Liver (tissue), 9 donors: ENCODE measurements around the gene DDB1. TPM values are rescaled to one million over a fixed set of nuclear protein-coding genes. Genes with fewer than 3 reads are reported as not detected.

ENCODE experiments used
- DNase-seq: peaks from one replicate; pipeline ENCODE4 v3.0.0-alpha.2; 2017; ENCODE audit warnings: low spot score
- H3K27ac ChIP-seq, 2 donors: one replicate each; pipeline ENCODE4 v1.7.0; 2013; ENCODE audit warnings: inconsistent platforms in 2 of 2, low read length in 2 of 2, control low read depth in 1 of 2, low read depth in 1 of 2, mild to moderate bottlenecking in 1 of 2
- H3K27me3 ChIP-seq, 4 donors: one replicate each; pipeline versions ENCODE4 v1.6.1 to v1.7.0; 2013; ENCODE audit warnings: low read length in 3 of 4, inconsistent platforms in 1 of 4, mild to moderate bottlenecking in 1 of 4, moderate library complexity in 1 of 4; ENCODE audit not compliant: control insufficient read depth in 4 of 4, insufficient read depth in 4 of 4
- H3K36me3 ChIP-seq, 4 donors: one replicate each; pipeline versions ENCODE4 v1.6.1 to v1.7.0; 2013; ENCODE audit warnings: low read length in 3 of 4, mild to moderate bottlenecking in 3 of 4, low read depth in 1 of 4, moderate library complexity in 1 of 4; ENCODE audit not compliant: control insufficient read depth in 4 of 4, insufficient read depth in 3 of 4
- H3K4me1 ChIP-seq, 4 donors: one replicate each; pipeline versions ENCODE4 v1.6.1 to v1.7.0; 2013; ENCODE audit warnings: low read length in 3 of 4, mild to moderate bottlenecking in 3 of 4, moderate library complexity in 1 of 4; ENCODE audit not compliant: control insufficient read depth in 4 of 4, insufficient read depth in 4 of 4
- H3K4me3 ChIP-seq, 3 donors: one replicate each; pipeline versions ENCODE4 v1.6.1 to v1.7.0; 2013; ENCODE audit warnings: low read length in 3 of 3, control low read depth in 1 of 3, low read depth in 1 of 3, mild to moderate bottlenecking in 1 of 3
- H3K9ac ChIP-seq, 2 donors: one replicate each; pipeline ENCODE4 v1.7.0; 2013; ENCODE audit warnings: low read length in 2 of 2, mild to moderate bottlenecking in 2 of 2, moderate library complexity in 2 of 2, control low read depth in 1 of 2, low read depth in 1 of 2
- H3K9me3 ChIP-seq, 4 donors: one replicate each; pipeline versions ENCODE4 v1.6.1 to v1.7.0; 2013; ENCODE audit warnings: low read length in 3 of 4; ENCODE audit not compliant: control insufficient read depth in 4 of 4
- EGR1 ChIP-seq, 2 donors: IDR thresholded peaks; 2 replicates each; pipeline ENCODE4 v1.6.1; 2016 to 2018; ENCODE audit warnings: antibody characterized with exemption in 2 of 2, low read depth in 2 of 2
- GABPA ChIP-seq, 2 donors: IDR thresholded peaks in 1 of 2; conservative IDR thresholded peaks in 1 of 2; 2 replicates each; pipeline ENCODE4 v1.6.1; 2016; ENCODE audit warnings: antibody characterized with exemption in 2 of 2, mild to moderate bottlenecking in 1 of 2, moderate library complexity in 1 of 2
- HNF4A ChIP-seq, 2 donors: conservative IDR thresholded peaks; 2 replicates each; pipeline ENCODE4 v1.6.1; 2016; ENCODE audit warnings: antibody characterized with exemption in 2 of 2, mild to moderate bottlenecking in 2 of 2
- HNF4G ChIP-seq: IDR thresholded peaks from 2 replicates; pipeline ENCODE4 v1.6.1; 2016; ENCODE audit warnings: antibody characterized with exemption
- NR2F2 ChIP-seq: IDR thresholded peaks from 2 replicates; pipeline ENCODE4 v1.6.1; 2016; ENCODE audit warnings: antibody characterized with exemption
- SP1 ChIP-seq: IDR thresholded peaks from 2 replicates; pipeline ENCODE4 v1.6.1; 2018; ENCODE audit warnings: antibody characterized with exemption, mild to moderate bottlenecking
- TAF1 ChIP-seq: conservative IDR thresholded peaks from 2 replicates; pipeline ENCODE4 v1.6.1; 2016; ENCODE audit warnings: antibody characterized with exemption, mild to moderate bottlenecking
- YY1 ChIP-seq: IDR thresholded peaks from 2 replicates; pipeline ENCODE4 v1.6.1; 2016; ENCODE audit warnings: antibody characterized with exemption, mild to moderate bottlenecking
- WGBS: extraction: QIAGEN DNeasy Blood & Tissue Kit; methylation state at CpG from one replicate; pipeline ENCODE4 v1.1.7; 2013; 5-methylcytosine and 5-hydroxymethylcytosine counted together
- polyA plus RNA-seq, 2 donors: library from polyadenylated mRNA; stranded (reverse) in 1 of 2; unstranded in 1 of 2; fragments of 200-250 nt in 1 of 2; fragments of >200 nt in 1 of 2; fragmentation: Nextera tagmentation in 1 of 2; extraction: Ambion mirVana in 1 of 2; gene quantifications; one replicate each; pipeline versions ENCODE4 v1.2.1 to v1.2.3, GENCODE V29; 2013 to 2015
- total RNA-seq, 2 donors: library from RNA; depleted of rRNA; stranded (reverse); fragments of >200 nt; gene quantifications; one replicate each; pipeline ENCODE4 v1.2.3, GENCODE V29; 2014
- TF ChIP-seq, protein P1 (sequence below): fragments of 150-350 bp; IDR thresholded peaks from 2 replicates; pipeline ENCODE4 v1.5.1; 2017; ENCODE audit warnings: improper control_type of control experiment, low read depth, low read length; ENCODE audit not compliant: missing input control
- TF ChIP-seq, protein P2 (sequence below): IDR thresholded peaks from 2 replicates; pipeline ENCODE4 v1.6.1; 2016; ENCODE audit warnings: antibody characterized with exemption, mild to moderate bottlenecking
- TF ChIP-seq, protein P3 (sequence below): IDR thresholded peaks from 2 replicates; pipeline ENCODE4 v1.6.1; 2016; ENCODE audit warnings: antibody characterized with exemption
- TF ChIP-seq, protein P4 (sequence below): IDR thresholded peaks from 2 replicates; pipeline ENCODE4 v1.6.1; 2016; ENCODE audit warnings: antibody characterized with exemption
- donor health status: healthy.
- donor health status: healthy.
- donor health status: healthy.
- donor health status: healthy.
- donor health status: healthy.

DDB1 gene
- total and polyA plus RNA-seq, 4 donors = 37.5 to 146 (median 88.9) TPM

DNA sequence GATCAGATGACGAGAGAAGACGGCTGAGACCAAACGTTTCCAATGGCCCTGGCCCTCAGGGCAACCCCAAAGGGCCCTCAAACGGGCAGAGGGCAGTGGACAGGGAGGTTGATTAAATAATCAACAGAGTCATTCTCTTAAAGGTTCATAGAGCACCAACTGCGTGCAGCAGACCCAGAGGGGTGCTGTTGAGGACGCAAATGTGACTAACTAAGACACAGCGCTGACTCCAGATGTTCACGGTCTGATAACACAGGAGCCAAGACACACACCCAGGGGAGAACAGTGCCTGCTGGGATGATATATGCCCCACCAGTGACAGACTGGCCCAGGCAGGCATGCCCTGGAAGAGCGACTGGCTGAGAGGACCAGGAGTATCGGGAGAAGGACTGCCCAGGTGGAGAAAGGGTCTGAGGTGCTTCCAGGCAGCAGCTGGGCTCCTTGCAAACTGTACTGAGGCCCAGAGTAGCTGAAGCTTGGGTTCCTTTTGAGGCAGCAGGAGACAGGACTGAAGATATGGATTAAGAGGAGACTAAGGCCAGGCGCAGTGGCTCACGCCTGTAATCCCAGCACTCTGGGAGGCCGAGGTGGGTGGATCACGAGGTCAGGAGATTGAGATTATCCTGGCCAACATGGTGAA is 45.4 kb downstream of the DDB1 start:
- Histone ChIP-seq H3K4me1 (no peaks in the 10 kb centered on the region), H3K27me3 (no peaks in the 10 kb centered on the region), H3K36me3 (peaks cover 0 to 5% (median 0%) of the 10 kb centered on the region in 4 donors), H3K9ac (no peak overlapping the region), H3K9me3 (no peaks in the 10 kb centered on the region), H3K27ac (no peak overlapping the region), H3K4me3 (no peak overlapping the region)
- DNase-seq = peak; percentile 80
- TF ChIP-seq GABPA (IDR thresholded peaks at IDR 0.05 in 1 of 2, conservative IDR thresholded peaks at IDR 0.05 in 1 of 2) (no peak), NR2F2 (no peak), HNF4G (no peak), EGR1 (IDR thresholded peaks at IDR 0.05; ENCODE audit: low read depth in 2 of 2) (no peak), TAF1 (no peak), HNF4A (conservative IDR thresholded peaks at IDR 0.05) (no peak)
- TF ChIP-seq, protein P1, sequence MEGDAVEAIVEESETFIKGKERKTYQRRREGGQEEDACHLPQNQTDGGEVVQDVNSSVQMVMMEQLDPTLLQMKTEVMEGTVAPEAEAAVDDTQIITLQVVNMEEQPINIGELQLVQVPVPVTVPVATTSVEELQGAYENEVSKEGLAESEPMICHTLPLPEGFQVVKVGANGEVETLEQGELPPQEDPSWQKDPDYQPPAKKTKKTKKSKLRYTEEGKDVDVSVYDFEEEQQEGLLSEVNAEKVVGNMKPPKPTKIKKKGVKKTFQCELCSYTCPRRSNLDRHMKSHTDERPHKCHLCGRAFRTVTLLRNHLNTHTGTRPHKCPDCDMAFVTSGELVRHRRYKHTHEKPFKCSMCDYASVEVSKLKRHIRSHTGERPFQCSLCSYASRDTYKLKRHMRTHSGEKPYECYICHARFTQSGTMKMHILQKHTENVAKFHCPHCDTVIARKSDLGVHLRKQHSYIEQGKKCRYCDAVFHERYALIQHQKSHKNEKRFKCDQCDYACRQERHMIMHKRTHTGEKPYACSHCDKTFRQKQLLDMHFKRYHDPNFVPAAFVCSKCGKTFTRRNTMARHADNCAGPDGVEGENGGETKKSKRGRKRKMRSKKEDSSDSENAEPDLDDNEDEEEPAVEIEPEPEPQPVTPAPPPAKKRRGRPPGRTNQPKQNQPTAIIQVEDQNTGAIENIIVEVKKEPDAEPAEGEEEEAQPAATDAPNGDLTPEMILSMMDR = no peak
- TF ChIP-seq, protein P2, sequence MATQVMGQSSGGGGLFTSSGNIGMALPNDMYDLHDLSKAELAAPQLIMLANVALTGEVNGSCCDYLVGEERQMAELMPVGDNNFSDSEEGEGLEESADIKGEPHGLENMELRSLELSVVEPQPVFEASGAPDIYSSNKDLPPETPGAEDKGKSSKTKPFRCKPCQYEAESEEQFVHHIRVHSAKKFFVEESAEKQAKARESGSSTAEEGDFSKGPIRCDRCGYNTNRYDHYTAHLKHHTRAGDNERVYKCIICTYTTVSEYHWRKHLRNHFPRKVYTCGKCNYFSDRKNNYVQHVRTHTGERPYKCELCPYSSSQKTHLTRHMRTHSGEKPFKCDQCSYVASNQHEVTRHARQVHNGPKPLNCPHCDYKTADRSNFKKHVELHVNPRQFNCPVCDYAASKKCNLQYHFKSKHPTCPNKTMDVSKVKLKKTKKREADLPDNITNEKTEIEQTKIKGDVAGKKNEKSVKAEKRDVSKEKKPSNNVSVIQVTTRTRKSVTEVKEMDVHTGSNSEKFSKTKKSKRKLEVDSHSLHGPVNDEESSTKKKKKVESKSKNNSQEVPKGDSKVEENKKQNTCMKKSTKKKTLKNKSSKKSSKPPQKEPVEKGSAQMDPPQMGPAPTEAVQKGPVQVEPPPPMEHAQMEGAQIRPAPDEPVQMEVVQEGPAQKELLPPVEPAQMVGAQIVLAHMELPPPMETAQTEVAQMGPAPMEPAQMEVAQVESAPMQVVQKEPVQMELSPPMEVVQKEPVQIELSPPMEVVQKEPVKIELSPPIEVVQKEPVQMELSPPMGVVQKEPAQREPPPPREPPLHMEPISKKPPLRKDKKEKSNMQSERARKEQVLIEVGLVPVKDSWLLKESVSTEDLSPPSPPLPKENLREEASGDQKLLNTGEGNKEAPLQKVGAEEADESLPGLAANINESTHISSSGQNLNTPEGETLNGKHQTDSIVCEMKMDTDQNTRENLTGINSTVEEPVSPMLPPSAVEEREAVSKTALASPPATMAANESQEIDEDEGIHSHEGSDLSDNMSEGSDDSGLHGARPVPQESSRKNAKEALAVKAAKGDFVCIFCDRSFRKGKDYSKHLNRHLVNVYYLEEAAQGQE = no peak
- TF ChIP-seq, protein P3, sequence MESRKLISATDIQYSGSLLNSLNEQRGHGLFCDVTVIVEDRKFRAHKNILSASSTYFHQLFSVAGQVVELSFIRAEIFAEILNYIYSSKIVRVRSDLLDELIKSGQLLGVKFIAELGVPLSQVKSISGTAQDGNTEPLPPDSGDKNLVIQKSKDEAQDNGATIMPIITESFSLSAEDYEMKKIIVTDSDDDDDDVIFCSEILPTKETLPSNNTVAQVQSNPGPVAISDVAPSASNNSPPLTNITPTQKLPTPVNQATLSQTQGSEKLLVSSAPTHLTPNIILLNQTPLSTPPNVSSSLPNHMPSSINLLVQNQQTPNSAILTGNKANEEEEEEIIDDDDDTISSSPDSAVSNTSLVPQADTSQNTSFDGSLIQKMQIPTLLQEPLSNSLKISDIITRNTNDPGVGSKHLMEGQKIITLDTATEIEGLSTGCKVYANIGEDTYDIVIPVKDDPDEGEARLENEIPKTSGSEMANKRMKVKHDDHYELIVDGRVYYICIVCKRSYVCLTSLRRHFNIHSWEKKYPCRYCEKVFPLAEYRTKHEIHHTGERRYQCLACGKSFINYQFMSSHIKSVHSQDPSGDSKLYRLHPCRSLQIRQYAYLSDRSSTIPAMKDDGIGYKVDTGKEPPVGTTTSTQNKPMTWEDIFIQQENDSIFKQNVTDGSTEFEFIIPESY = no peak
- WGBS = 90% methylated on average over 14 of the region's 14 CpGs

DNA sequence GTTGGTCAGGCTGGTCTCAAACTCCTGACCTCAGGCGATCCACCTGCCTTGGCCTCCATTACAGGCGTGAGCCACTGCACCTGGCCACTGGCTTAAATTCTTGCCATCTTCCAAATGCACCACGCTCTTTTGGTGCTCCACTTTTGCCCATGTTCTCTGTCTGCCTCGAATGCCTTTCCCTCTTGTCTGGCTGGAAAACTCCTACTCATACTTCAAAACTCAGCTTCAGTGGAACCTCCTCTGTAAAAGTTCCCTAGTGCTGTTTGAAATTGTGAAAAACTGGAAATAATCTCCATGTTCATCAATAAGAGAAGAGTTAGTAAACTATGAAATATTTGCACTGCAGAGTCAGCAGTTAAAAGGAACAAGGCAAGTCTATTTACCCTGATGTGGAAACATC is 49.3 kb downstream of the DDB1 start:
- Histone ChIP-seq H3K9me3 (no peaks in the 10 kb centered on the region), H3K27me3 (no peaks in the 10 kb centered on the region), H3K4me3 (no peak overlapping the region), H3K36me3 (peaks cover 0 to 5% (median 0%) of the 10 kb centered on the region in 4 donors), H3K27ac (no peak overlapping the region), H3K4me1 (peaks cover 0 to 2% (median 0%) of the 10 kb centered on the region in 4 donors), H3K9ac (no peak overlapping the region)
- TF ChIP-seq YY1 (no peak), SP1 (no peak)
- TF ChIP-seq, protein P4, sequence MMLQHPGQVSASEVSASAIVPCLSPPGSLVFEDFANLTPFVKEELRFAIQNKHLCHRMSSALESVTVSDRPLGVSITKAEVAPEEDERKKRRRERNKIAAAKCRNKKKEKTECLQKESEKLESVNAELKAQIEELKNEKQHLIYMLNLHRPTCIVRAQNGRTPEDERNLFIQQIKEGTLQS = no peak
- WGBS = 87% methylated on average over 4 of the region's 4 CpGs
- no peak for DNase-seq
